GM13976 (cell line): Measurements from ENCODE around the gene ZNF92.
"Not testable (repeated sequence)": the region's sequence is repeated elsewhere in the genome, so short reads cannot be mapped to it uniquely, and the experiment has no call there.

Experiments used
- DNase-seq: peaks from one replicate; pipeline ENCODE4 v3.0.0; 2012; ENCODE audit warnings: low spot score
- CTCF ChIP-seq: IDR thresholded peaks from 2 replicates; pipeline ENCODE4 v1.5.1; 2012; ENCODE audit warnings: borderline replicate concordance, mild to moderate bottlenecking; ENCODE audit not compliant: insufficient read depth; ENCODE audit errors: extremely low read depth, missing control alignments, control extremely low read depth
- in situ Hi-C: fragments of 300-500 bp; cut with MboI; formaldehyde crosslinking; loops from one replicate; pipeline ENCODE4 v1.12.0; 2022; ENCODE audit warnings: low sequenced_read_pairs, mixed read lengths, inconsistent platforms; ENCODE audit not compliant: unreplicated experiment

ZNF92 gene

GRCh38 chr7:65390588-65390987 is 16.9 kb downstream of the ZNF92 start:
- DNase-seq = peak; percentile 28
- in situ Hi-C loops = no loop called here
- TF ChIP-seq CTCF = no peak

GRCh38 chr7:65397730-65398142 is 24.1 kb downstream of the ZNF92 start:
- no peak for TF ChIP-seq CTCF
- DNase-seq = no peak
- in situ Hi-C loops = no loop called here

GRCh38 chr7:65398671-65399070 is 25.0 kb downstream of the ZNF92 start:
- DNase-seq = not testable (repeated sequence)

GRCh38 chr7:65399101-65399500 is 25.4 kb downstream of the ZNF92 start:
- DNase-seq, in situ Hi-C loops: not testable (repeated sequence)

More at GRCh38 chr7:65398671-65399070, 25.0 kb downstream of the ZNF92 start:
- in situ Hi-C loops = not testable (repeated sequence)

GRCh38 chr7:65404020-65404419 is 30.4 kb downstream of the ZNF92 start:
- in situ Hi-C loops = no loop called here
- no peak for TF ChIP-seq CTCF
- DNase-seq = no peak

GRCh38 chr7:65406706-65407105 is 33.1 kb downstream of the ZNF92 start:
- DNase-seq, in situ Hi-C loops: not testable (repeated sequence)

GRCh38 chr7:65409363-65409762 is 35.7 kb downstream of the ZNF92 start:
- in situ Hi-C loops = no loop called here
- DNase-seq = no peak
- TF ChIP-seq CTCF = no peak

- TF ChIP-seq CTCF = no peak
- DNase-seq = no peak
- in situ Hi-C loops = no loop called here
These were observed 37.6 kb downstream of the ZNF92 start for GRCh38 chr7:65411249-65411648.
